WTC11 (cell line): ENCODE measurements around the gene TTLL10. TPM values are rescaled to one million over a fixed set of nuclear protein-coding genes. Genes with fewer than 3 reads are reported as not detected.

Experiments
- ATAC-seq: fragments of 200-7000 bp; cut with Tn5 transposase; 2 replicates; pipeline ENCODE4 v1.10.0; 2021; ENCODE audit warnings: mild to moderate bottlenecking, moderate library complexity
- CTCF ChIA-PET: fragments of 300-600 bp; sonication (Branson Sonifier 250); formaldehyde crosslinking; loops from one replicate; lab custom pipeline; 2021; ENCODE audit warnings: antibody characterized with exemption; lab: Charles Lee
- POLR2A ChIA-PET: fragments of 350-600 bp; sonication (Branson Sonifier 250); formaldehyde crosslinking; loops from one replicate; lab custom pipeline; 2021; ENCODE audit warnings: antibody characterized with exemption; lab: Charles Lee
- DNase-seq: peaks from one replicate; pipeline ENCODE4 v3.0.0; 2021; ENCODE audit warnings: low spot score
- H3K27ac Mint-ChIP-seq: 2 replicates; pipeline ENCODE4 v1.8.0; 2021; ENCODE audit warnings: mixed read lengths
- H3K27me3 Mint-ChIP-seq: 2 replicates; pipeline ENCODE4 v1.8.0; 2021; ENCODE audit warnings: low read depth, mild to moderate bottlenecking, moderate library complexity, mixed read lengths
- H3K36me3 Mint-ChIP-seq: 2 replicates; pipeline ENCODE4 v1.8.0; 2021; ENCODE audit warnings: mixed read lengths
- H3K4me1 Mint-ChIP-seq: 2 replicates; pipeline ENCODE4 v1.8.0; 2022; ENCODE audit warnings: mixed read lengths
- H3K4me3 Mint-ChIP-seq: 2 replicates; pipeline ENCODE4 v1.8.0; 2021; ENCODE audit warnings: mild to moderate bottlenecking, moderate library complexity, mixed read lengths
- H3K9me3 Mint-ChIP-seq: 2 replicates; pipeline ENCODE4 v1.8.0; 2021; ENCODE audit warnings: mixed read lengths
- ATF2 ChIP-seq: sonication (generic); formaldehyde crosslinking; IDR thresholded peaks from 2 replicates; pipeline ENCODE4 v1.8.1; 2022; ENCODE audit warnings: low read depth, missing genetic modification reagents, borderline replicate concordance
- E2F4 ChIP-seq: sonication (generic); formaldehyde crosslinking; IDR thresholded peaks from 2 replicates; pipeline ENCODE4 v1.8.1; 2022; ENCODE audit warnings: low read depth, mild to moderate bottlenecking, moderate library complexity, missing genetic modification reagents, borderline replicate concordance
- FOXK1 ChIP-seq: sonication (generic); formaldehyde crosslinking; IDR thresholded peaks from 2 replicates; pipeline ENCODE4 v1.8.0; 2022; ENCODE audit warnings: mild to moderate bottlenecking, moderate library complexity, missing genetic modification reagents
- JAZF1 ChIP-seq: fragments of 250-450 bp; sonication (Bioruptor Pico); IDR thresholded peaks from 2 replicates; pipeline ENCODE4 v1.9.0; 2021; ENCODE audit warnings: moderate library complexity, mild to moderate bottlenecking, inconsistent platforms
- KAT7 ChIP-seq: sonication (generic); formaldehyde crosslinking; IDR thresholded peaks from 2 replicates; pipeline ENCODE4 v1.8.1; 2023; ENCODE audit warnings: missing genetic modification reagents, mild to moderate bottlenecking, borderline replicate concordance
- MXD4 ChIP-seq: fragments of 250-450 bp; sonication (Bioruptor Pico); IDR thresholded peaks from 2 replicates; pipeline ENCODE4 v1.8.0; 2021; ENCODE audit warnings: mild to moderate bottlenecking, moderate library complexity, borderline replicate concordance
- MYBL2 ChIP-seq: sonication (generic); formaldehyde crosslinking; IDR thresholded peaks from 2 replicates; pipeline ENCODE4 v1.8.1; 2023; ENCODE audit warnings: mild to moderate bottlenecking, moderate library complexity, missing genetic modification reagents
- NFYB ChIP-seq: sonication (generic); formaldehyde crosslinking; conservative IDR thresholded peaks from 2 replicates; pipeline ENCODE4 v1.8.0; 2022; ENCODE audit warnings: low read depth, missing genetic modification reagents
- RELA ChIP-seq: sonication (generic); formaldehyde crosslinking; IDR thresholded peaks from 2 replicates; pipeline ENCODE4 v1.8.1; 2022; ENCODE audit warnings: missing genetic modification reagents, mild to moderate bottlenecking, borderline replicate concordance
- USF1 ChIP-seq: sonication (generic); formaldehyde crosslinking; IDR thresholded peaks from 2 replicates; pipeline ENCODE4 v1.8.0; 2022; ENCODE audit warnings: mild to moderate bottlenecking, missing genetic modification reagents
- ZNF512 ChIP-seq: sonication (generic); formaldehyde crosslinking; IDR thresholded peaks from 2 replicates; pipeline ENCODE4 v1.8.1; 2022; ENCODE audit warnings: missing genetic modification reagents, borderline replicate concordance
- ZNF671 ChIP-seq: fragments of 250-450 bp; sonication (Bioruptor Pico); IDR thresholded peaks from 2 replicates; pipeline ENCODE4 v1.8.0; 2021; ENCODE audit warnings: mild to moderate bottlenecking
- total RNA-seq: library from RNA; stranded (reverse); gene quantifications from 3 replicates; pipeline ENCODE4 v1.2.3, GENCODE V29; 2021
- TF ChIP-seq, protein P1 (sequence below): sonication (generic); formaldehyde crosslinking; IDR thresholded peaks from 2 replicates; pipeline ENCODE4 v1.8.1; 2023; ENCODE audit warnings: mild to moderate bottlenecking, missing genetic modification reagents
- TF ChIP-seq, protein P2 (sequence below): sonication (generic); formaldehyde crosslinking; IDR thresholded peaks from 2 replicates; pipeline ENCODE4 v1.8.1; 2023; ENCODE audit warnings: mild to moderate bottlenecking, missing genetic modification reagents, moderate library complexity
- TF ChIP-seq, protein P3 (sequence below): sonication (generic); formaldehyde crosslinking; IDR thresholded peaks from 2 replicates; pipeline ENCODE4 v1.8.1; 2022; ENCODE audit warnings: mild to moderate bottlenecking, missing genetic modification reagents, moderate library complexity, borderline replicate concordance
- TF ChIP-seq, protein P4 (sequence below): sonication (generic); formaldehyde crosslinking; IDR thresholded peaks from 2 replicates; pipeline ENCODE4 v1.8.1; 2023; ENCODE audit warnings: mild to moderate bottlenecking, missing genetic modification reagents, moderate library complexity
- TF ChIP-seq, protein P5 (sequence below): fragments of 250-450 bp; sonication (Bioruptor Pico); IDR thresholded peaks from 2 replicates; pipeline ENCODE4 v2.1.2; 2022; ENCODE audit warnings: mild to moderate bottlenecking, moderate library complexity

TTLL10 gene
- total RNA-seq, 1 experiment from 2014 or later = 1.1 TPM

DNA sequence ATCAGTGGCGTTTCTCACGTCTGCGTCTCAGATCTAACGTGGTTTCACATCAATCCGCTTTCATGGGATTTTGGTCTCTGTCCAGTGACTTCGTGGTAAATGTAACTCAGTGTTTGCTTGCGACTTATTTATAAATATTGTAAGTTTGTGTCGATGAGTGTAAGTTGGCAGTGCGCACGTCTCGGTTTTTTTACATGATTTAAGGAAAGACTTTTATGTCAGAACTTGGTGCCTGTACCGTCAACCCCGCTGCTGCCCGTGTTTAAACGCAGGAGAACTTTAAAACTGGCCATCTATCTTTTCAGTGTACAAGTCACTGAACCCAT lies 59.9 kb downstream of the TTLL10 start:
- no peak overlapping the region for H3K27ac Mint-ChIP-seq
- H3K36me3 Mint-ChIP-seq = peaks cover 10% of the 10 kb centered on the region
- ChIA-PET CTCF (no interaction called here), POLR2A (no interaction called here)
- no peaks in the 10 kb centered on the region for H3K27me3 Mint-ChIP-seq
- DNase-seq (no peak), ATAC-seq (no peak)
- peaks cover 10% of the 10 kb centered on the region for H3K4me1 Mint-ChIP-seq
- TF ChIP-seq JAZF1 (CRISPR knock-in tag) = no peak
- no peak for TF ChIP-seq USF1 (CRISPR knock-in tag)
- TF ChIP-seq KAT7 = no peak
- TF ChIP-seq, protein P1, sequence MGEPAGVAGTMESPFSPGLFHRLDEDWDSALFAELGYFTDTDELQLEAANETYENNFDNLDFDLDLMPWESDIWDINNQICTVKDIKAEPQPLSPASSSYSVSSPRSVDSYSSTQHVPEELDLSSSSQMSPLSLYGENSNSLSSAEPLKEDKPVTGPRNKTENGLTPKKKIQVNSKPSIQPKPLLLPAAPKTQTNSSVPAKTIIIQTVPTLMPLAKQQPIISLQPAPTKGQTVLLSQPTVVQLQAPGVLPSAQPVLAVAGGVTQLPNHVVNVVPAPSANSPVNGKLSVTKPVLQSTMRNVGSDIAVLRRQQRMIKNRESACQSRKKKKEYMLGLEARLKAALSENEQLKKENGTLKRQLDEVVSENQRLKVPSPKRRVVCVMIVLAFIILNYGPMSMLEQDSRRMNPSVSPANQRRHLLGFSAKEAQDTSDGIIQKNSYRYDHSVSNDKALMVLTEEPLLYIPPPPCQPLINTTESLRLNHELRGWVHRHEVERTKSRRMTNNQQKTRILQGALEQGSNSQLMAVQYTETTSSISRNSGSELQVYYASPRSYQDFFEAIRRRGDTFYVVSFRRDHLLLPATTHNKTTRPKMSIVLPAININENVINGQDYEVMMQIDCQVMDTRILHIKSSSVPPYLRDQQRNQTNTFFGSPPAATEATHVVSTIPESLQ (CRISPR knock-in tag) = no peak
- TF ChIP-seq NFYB (CRISPR knock-in tag) = no peak
- no peak for TF ChIP-seq ZNF671
- TF ChIP-seq, protein P2, sequence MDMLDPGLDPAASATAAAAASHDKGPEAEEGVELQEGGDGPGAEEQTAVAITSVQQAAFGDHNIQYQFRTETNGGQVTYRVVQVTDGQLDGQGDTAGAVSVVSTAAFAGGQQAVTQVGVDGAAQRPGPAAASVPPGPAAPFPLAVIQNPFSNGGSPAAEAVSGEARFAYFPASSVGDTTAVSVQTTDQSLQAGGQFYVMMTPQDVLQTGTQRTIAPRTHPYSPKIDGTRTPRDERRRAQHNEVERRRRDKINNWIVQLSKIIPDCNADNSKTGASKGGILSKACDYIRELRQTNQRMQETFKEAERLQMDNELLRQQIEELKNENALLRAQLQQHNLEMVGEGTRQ = no peak
- TF ChIP-seq RELA = no peak
- no peak for TF ChIP-seq ATF2 (CRISPR knock-in tag)
- TF ChIP-seq MYBL2 = no peak
- TF ChIP-seq ZNF512 (CRISPR knock-in tag) = no peak
- TF ChIP-seq, protein P3, sequence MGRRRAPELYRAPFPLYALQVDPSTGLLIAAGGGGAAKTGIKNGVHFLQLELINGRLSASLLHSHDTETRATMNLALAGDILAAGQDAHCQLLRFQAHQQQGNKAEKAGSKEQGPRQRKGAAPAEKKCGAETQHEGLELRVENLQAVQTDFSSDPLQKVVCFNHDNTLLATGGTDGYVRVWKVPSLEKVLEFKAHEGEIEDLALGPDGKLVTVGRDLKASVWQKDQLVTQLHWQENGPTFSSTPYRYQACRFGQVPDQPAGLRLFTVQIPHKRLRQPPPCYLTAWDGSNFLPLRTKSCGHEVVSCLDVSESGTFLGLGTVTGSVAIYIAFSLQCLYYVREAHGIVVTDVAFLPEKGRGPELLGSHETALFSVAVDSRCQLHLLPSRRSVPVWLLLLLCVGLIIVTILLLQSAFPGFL (CRISPR knock-in tag) = no peak
- TF ChIP-seq MXD4 (CRISPR knock-in tag) = no peak
- TF ChIP-seq, protein P4, sequence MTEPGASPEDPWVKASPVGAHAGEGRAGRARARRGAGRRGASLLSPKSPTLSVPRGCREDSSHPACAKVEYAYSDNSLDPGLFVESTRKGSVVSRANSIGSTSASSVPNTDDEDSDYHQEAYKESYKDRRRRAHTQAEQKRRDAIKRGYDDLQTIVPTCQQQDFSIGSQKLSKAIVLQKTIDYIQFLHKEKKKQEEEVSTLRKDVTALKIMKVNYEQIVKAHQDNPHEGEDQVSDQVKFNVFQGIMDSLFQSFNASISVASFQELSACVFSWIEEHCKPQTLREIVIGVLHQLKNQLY = no peak
- no peak for TF ChIP-seq E2F4
- TF ChIP-seq, protein P5, sequence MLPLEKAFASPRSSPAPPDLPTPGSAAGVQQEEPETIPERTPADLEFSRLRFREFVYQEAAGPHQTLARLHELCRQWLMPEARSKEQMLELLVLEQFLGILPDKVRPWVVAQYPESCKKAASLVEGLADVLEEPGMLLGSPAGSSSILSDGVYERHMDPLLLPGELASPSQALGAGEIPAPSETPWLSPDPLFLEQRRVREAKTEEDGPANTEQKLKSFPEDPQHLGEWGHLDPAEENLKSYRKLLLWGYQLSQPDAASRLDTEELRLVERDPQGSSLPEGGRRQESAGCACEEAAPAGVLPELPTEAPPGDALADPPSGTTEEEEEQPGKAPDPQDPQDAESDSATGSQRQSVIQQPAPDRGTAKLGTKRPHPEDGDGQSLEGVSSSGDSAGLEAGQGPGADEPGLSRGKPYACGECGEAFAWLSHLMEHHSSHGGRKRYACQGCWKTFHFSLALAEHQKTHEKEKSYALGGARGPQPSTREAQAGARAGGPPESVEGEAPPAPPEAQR (CRISPR knock-in tag) = no peak
- no peak for TF ChIP-seq FOXK1 (CRISPR knock-in tag)
- H3K9me3 Mint-ChIP-seq = peaks cover 3% of the 10 kb centered on the region; the same call in 1 of the 2 replicates
- H3K4me3 Mint-ChIP-seq = peak overlapping the region; percentile 60
